Astrocyte (in vitro differentiated cells and primary cell): ENCODE results near the gene TTBK2. TPM values are rescaled to one million over a fixed set of nuclear protein-coding genes. Genes with fewer than 3 reads are reported as not detected.

Experiments used
- DNase-seq: peaks from one replicate; pipeline ENCODE4 v3.0.0-alpha.2; 2010; ENCODE audit warnings: low read depth
- FAIRE-seq: peaks from 2 replicates; lab custom pipeline; 2011; peaks lifted over from hg19 to GRCh38; lab: Jason Lieb, UNC
- H2AFZ ChIP-seq: 2 replicates; pipeline ENCODE4 v1.6.0; 2012; ENCODE audit warnings: low read depth, low read length, inconsistent platforms
- H3K27ac ChIP-seq: 2 replicates; pipeline ENCODE4 v1.5.1; 2011; ENCODE audit warnings: low read depth, low read length, inconsistent platforms
- H3K27me3 ChIP-seq: 2 replicates; pipeline ENCODE4 v1.6.0; 2011; ENCODE audit warnings: low read length, inconsistent platforms; ENCODE audit not compliant: insufficient read depth
- H3K36me3 ChIP-seq: 2 replicates; pipeline ENCODE4 v1.5.1; 2011; ENCODE audit warnings: low read length, inconsistent platforms; ENCODE audit not compliant: insufficient read depth
- H3K4me1 ChIP-seq: 2 replicates; pipeline ENCODE4 v1.5.1; 2011; ENCODE audit warnings: low read length, inconsistent platforms; ENCODE audit not compliant: insufficient read depth
- H3K4me2 ChIP-seq: 2 replicates; pipeline ENCODE4 v1.6.0; 2012; ENCODE audit warnings: low read length, inconsistent platforms
- H3K4me3 ChIP-seq: 2 replicates; pipeline ENCODE4 v1.5.1; 2011; ENCODE audit warnings: low read depth, mild to moderate bottlenecking, low read length, inconsistent platforms; ENCODE audit not compliant: insufficient read depth
- H3K79me2 ChIP-seq: 2 replicates; pipeline ENCODE4 v1.6.0; 2012; ENCODE audit warnings: mild to moderate bottlenecking, low read length, inconsistent platforms; ENCODE audit not compliant: insufficient read depth
- H3K9ac ChIP-seq: 2 replicates; pipeline ENCODE4 v1.6.0; 2012; ENCODE audit warnings: mild to moderate bottlenecking, low read length, inconsistent platforms
- H3K9me3 ChIP-seq: 2 replicates; pipeline ENCODE4 v1.5.1; 2012; ENCODE audit warnings: low read depth, mild to moderate bottlenecking, low read length, inconsistent platforms; ENCODE audit not compliant: insufficient read depth
- H4K20me1 ChIP-seq: 2 replicates; pipeline ENCODE4 v1.6.0; 2012; ENCODE audit warnings: low read length, inconsistent platforms; ENCODE audit not compliant: insufficient read depth
- H3K27ac Mint-ChIP-seq: one replicate; pipeline ENCODE4 v1.8.0; 2021; ENCODE audit warnings: mild to moderate bottlenecking, mixed read lengths; ENCODE audit not compliant: unreplicated experiment
- H3K27me3 Mint-ChIP-seq: one replicate; pipeline ENCODE4 v1.8.0; 2021; ENCODE audit warnings: low read depth, mixed read lengths; ENCODE audit not compliant: unreplicated experiment
- H3K36me3 Mint-ChIP-seq: one replicate; pipeline ENCODE4 v1.8.0; 2021; ENCODE audit warnings: low read depth, mixed read lengths; ENCODE audit not compliant: unreplicated experiment
- H3K4me1 Mint-ChIP-seq: one replicate; pipeline ENCODE4 v1.8.0; 2021; ENCODE audit warnings: low read depth, mixed read lengths; ENCODE audit not compliant: unreplicated experiment
- H3K4me3 Mint-ChIP-seq: one replicate; pipeline ENCODE4 v1.8.0; 2021; ENCODE audit warnings: mild to moderate bottlenecking, moderate library complexity, mixed read lengths; ENCODE audit not compliant: unreplicated experiment
- H3K9me3 Mint-ChIP-seq: one replicate; pipeline ENCODE4 v1.8.0; 2021; ENCODE audit warnings: mild to moderate bottlenecking, mixed read lengths; ENCODE audit not compliant: unreplicated experiment
- CTCF ChIP-seq: IDR thresholded peaks from 2 replicates; pipeline ENCODE4 v1.5.1; 2011; ENCODE audit warnings: low read depth, mild to moderate bottlenecking, inconsistent platforms, low read length, moderate library complexity; ENCODE audit not compliant: insufficient read depth
- EZH2 ChIP-seq: IDR thresholded peaks from 2 replicates; pipeline ENCODE4 v1.6.1; 2012; ENCODE audit warnings: mild to moderate bottlenecking, low read length, inconsistent platforms; ENCODE audit not compliant: insufficient read depth
- total RNA-seq: library from RNA; stranded (reverse); gene quantifications from 2 replicates; pipeline ENCODE4 v1.2.1, GENCODE V29; 2021

TTBK2 gene
- total RNA-seq, 1 donor from 2014 or later: 14.8 TPM

GRCh38 chr15:42785569-42785968 is 135.0 kb downstream of the TTBK2 start:
- H3K9me3 Mint-ChIP-seq: no peaks in the 10 kb centered on the region
- H3K27me3 Mint-ChIP-seq: no peaks in the 10 kb centered on the region
- H3K79me2 ChIP-seq: no peaks in the 10 kb centered on the region
- no peaks in the 10 kb centered on the region for H3K4me1 Mint-ChIP-seq
- H2AFZ ChIP-seq: no peak overlapping the region
- FAIRE-seq (no peak), DNase-seq (no peak)
- peaks cover 5% of the 10 kb centered on the region for H3K36me3 Mint-ChIP-seq
- no peak overlapping the region for H3K27ac ChIP-seq
- H3K4me1 ChIP-seq: no peaks in the 10 kb centered on the region
- H4K20me1 ChIP-seq: no peaks in the 10 kb centered on the region
- H3K4me3 ChIP-seq: no peak overlapping the region
- H3K27me3 ChIP-seq: no peaks in the 10 kb centered on the region
- H3K27ac Mint-ChIP-seq: no peak overlapping the region
- no peak overlapping the region for H3K9ac ChIP-seq
- no peaks in the 10 kb centered on the region for H3K36me3 ChIP-seq
- H3K4me2 ChIP-seq: no peak overlapping the region
- H3K4me3 Mint-ChIP-seq: no peak overlapping the region
- H3K9me3 ChIP-seq: no peaks in the 10 kb centered on the region
- TF ChIP-seq EZH2 (no peak), CTCF (no peak)

- H3K4me3 ChIP-seq: no peak overlapping the region
- Mint-ChIP-seq H3K36me3 (peaks cover 5% of the 10 kb centered on the region), H3K27me3 (no peaks in the 10 kb centered on the region), H3K4me1 (no peaks in the 10 kb centered on the region), H3K9me3 (no peaks in the 10 kb centered on the region), H3K27ac (no peak overlapping the region), H3K4me3 (no peak overlapping the region)
- H3K27ac ChIP-seq: no peak overlapping the region
- DNase-seq: no peak
- no peak overlapping the region for H3K4me2 ChIP-seq
- TF ChIP-seq CTCF (no peak), EZH2 (no peak)
- H3K36me3 ChIP-seq: no peaks in the 10 kb centered on the region
- no peaks in the 10 kb centered on the region for H4K20me1 ChIP-seq
- no peaks in the 10 kb centered on the region for H3K27me3 ChIP-seq
- FAIRE-seq: no peak
- no peak overlapping the region for H3K9ac ChIP-seq
- no peaks in the 10 kb centered on the region for H3K4me1 ChIP-seq
- no peaks in the 10 kb centered on the region for H3K79me2 ChIP-seq
- no peaks in the 10 kb centered on the region for H3K9me3 ChIP-seq
- H2AFZ ChIP-seq: no peak overlapping the region
Observed at GRCh38 chr15:42784705-42785104, 135.9 kb downstream of the TTBK2 start.

- H3K4me3 Mint-ChIP-seq: no peak overlapping the region
- DNase-seq (no peak), FAIRE-seq (no peak)
- no peak overlapping the region for H3K9ac ChIP-seq
- no peak overlapping the region for H3K4me3 ChIP-seq
- no peaks in the 10 kb centered on the region for H3K27me3 Mint-ChIP-seq
- H3K9me3 Mint-ChIP-seq: no peaks in the 10 kb centered on the region
- no peak overlapping the region for H2AFZ ChIP-seq
- H3K36me3 ChIP-seq: no peaks in the 10 kb centered on the region
- H3K9me3 ChIP-seq: no peaks in the 10 kb centered on the region
- H3K36me3 Mint-ChIP-seq: peaks cover 5% of the 10 kb centered on the region
- TF ChIP-seq CTCF (no peak), EZH2 (no peak)
- no peaks in the 10 kb centered on the region for H3K4me1 Mint-ChIP-seq
- H3K4me2 ChIP-seq: no peak overlapping the region
- H3K27me3 ChIP-seq: no peaks in the 10 kb centered on the region
- H3K27ac ChIP-seq: no peak overlapping the region
- no peaks in the 10 kb centered on the region for H3K79me2 ChIP-seq
- no peaks in the 10 kb centered on the region for H4K20me1 ChIP-seq
- no peak overlapping the region for H3K27ac Mint-ChIP-seq
- H3K4me1 ChIP-seq: no peaks in the 10 kb centered on the region
Observed at GRCh38 chr15:42782716-42783115, 137.9 kb downstream of the TTBK2 start.
